ENCODE data around the gene ASAP2.

The ASAP2 gene

DNA sequence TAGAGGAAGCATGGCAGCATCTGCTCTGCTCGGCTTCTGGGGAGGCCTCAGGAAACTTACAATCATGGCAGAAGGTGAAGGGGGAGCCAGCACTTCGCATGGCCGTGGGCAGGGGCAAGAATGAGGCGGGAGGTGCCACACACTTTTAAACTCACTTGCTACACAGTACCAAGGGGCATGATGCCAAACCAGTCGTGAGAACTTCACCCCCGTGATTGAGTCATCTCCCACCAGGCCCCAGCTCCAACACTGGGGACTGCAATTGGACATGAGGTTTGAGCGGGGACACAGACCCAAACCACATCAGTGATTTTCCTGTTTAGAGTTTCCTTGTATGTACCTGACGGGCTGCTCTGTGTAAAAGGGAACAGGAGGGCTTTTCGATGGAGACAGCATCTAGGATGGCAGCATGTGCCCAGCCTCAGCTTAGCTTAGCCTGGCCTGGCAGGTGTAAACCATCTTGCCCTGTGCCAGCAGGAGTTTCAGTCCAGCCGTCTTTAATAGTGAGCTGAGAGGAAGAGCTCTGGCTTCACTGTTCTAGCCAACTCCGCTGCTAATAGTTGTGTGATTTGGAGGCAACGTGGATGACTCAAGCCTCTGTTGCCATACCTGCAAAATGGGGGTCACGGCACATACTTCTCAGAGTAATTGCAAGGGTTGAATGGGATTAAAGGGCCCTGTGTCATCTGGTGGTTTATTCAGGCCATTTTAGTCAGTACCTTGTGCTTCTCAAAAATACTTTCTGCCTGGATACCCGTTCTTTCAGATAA lies 101.8 kb downstream of the ASAP2 start:
- no peak for DNase-seq (ENCODE audit: low read depth, low spot score)
- peak overlapping the region; percentile 98 for H3K27ac ChIP-seq

DNA sequence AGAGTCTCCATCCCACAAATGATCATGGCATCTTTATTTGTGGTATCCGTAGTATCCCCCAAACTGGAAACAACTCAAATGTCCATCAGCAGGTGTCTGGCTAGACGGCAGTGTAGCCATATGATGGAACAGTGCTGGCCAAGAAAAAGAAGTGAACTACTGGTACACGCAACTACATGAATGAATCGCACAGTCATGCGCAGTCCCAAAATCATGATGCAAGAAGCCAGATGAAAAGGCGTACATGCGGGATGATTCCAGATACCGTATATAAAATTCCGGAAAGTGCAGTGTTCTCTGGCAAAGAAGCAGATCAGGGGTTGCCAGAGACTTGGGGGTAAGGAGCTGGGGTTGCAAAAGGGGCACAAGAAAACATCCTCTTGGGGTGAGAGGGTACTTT lies 102.5 kb downstream of the ASAP2 start:
- DNase-seq (ENCODE audit: low read depth, low spot score), result no peak
- H3K27ac ChIP-seq, result peak overlapping the region; percentile 98

DNA sequence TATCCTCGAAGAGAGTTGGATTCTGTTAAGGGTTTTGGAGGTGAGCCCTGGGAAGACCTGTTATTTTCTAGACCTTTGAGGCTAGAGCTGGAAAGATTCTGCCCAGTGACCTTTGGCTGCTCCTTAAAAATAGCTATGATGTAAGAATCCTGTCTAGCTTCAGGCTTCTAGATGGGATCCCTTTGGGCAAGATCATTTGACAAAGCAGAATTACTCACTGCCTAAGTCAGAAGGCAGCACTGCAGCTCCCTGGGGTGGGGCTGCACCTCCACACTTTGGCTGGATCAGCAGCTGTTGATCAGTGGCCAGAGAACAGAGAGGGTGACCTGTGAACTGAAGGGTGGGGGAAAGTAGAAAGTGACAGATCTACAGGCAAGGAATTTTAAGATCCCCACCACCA lies 103.8 kb downstream of the ASAP2 start:
- H3K27ac ChIP-seq, result peak overlapping the region; percentile 98
- DNase-seq (ENCODE audit: low read depth, low spot score), result no peak

DNA sequence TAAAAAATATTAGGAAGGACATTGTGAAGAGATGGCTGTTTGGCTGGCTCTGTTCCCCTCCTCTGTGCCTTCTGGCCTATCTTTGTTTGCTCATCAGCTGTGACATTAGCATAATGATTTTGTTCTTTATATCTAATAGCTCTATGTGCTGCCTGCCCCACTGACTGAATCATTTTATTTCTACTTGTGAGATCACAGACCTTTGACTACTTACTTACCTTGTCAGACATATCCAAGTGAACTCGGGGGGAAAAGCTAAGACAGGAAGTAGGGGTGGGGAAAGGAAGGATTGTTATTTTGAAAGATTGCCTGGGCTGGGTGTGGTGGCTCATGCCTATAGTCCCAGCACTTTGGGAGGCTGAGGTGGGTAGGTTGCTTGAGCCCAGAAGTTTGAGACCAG lies 104.2 kb downstream of the ASAP2 start:
- peak overlapping the region; percentile 98 for H3K27ac ChIP-seq
- no peak for DNase-seq (ENCODE audit: low read depth, low spot score)

DNA sequence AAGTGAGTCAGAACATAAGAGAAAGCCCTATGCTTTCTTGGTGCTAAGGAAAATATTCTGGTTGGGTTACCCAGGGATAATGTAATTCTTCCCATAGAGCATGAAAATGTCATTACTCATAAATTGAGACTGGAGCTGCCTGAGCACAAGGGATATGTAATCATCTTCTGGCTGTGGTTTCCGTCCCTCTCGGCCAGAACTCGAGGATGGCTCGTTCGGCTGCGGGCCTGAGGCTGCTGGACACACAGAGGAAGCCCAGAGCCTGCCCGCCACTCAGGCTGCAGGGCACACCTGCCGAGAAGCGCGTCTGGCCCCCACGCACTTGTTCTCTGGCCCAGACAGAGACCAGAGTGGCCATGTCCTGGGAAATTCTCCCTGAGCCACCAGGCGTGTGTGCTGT lies 104.9 kb downstream of the ASAP2 start:
- peak overlapping the region; percentile 98 for H3K27ac ChIP-seq

GRCh38 chr2:9312591-9312990 lies 106.0 kb downstream of the ASAP2 start:
- H3K27ac ChIP-seq, result peak overlapping the region; percentile 98
- DNase-seq (ENCODE audit: low read depth, low spot score), result no peak

More for the DNA sequence above, 104.9 kb downstream of the ASAP2 start:
- no peak for DNase-seq (ENCODE audit: low read depth, low spot score)

GRCh38 chr2:9313443-9313842 lies 106.8 kb downstream of the ASAP2 start:
- H3K27ac ChIP-seq, result peak overlapping the region; percentile 72
- DNase-seq (ENCODE audit: low read depth, low spot score), result no peak

GRCh38 chr2:9315280-9315847 lies 108.8 kb downstream of the ASAP2 start:
- peak; percentile 45 for DNase-seq (ENCODE audit: low read depth, low spot score)
- H3K27ac ChIP-seq, result peak overlapping the region; percentile 72

- no peak for DNase-seq (ENCODE audit: low read depth, low spot score)
- peak overlapping the region; percentile 72 for H3K27ac ChIP-seq
Observed at GRCh38 chr2:9317559-9317958, 110.9 kb downstream of the ASAP2 start.

- DNase-seq (ENCODE audit: low read depth, low spot score), result no peak
- peak overlapping the region; percentile 72 for H3K27ac ChIP-seq
Observed at GRCh38 chr2:9318461-9319337, 112.1 kb downstream of the ASAP2 start.

GRCh38 chr2:9319338-9319715 lies 112.7 kb downstream of the ASAP2 start:
- DNase-seq (ENCODE audit: low read depth, low spot score), result no peak

DNA sequence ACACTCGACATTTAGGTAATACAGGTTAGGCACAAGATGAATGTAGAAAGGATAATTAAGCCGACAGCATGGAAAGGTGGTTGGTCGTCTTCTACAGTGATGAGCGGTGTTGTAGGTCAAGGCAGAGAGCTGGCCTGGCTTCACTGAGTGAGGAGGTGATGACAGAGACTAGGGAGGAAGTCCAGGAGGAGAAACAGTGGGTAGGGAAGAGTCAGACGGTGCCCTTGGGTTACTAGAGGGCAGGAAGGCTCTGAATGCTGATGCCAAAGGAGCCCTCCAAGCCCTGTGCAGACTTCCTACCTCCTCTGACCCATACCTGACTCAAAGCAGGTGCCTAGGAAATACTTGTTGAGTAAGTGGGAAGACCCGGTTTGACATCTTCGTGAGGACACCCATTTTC lies 116.0 kb downstream of the ASAP2 start:
- no peak overlapping the region for H3K27ac ChIP-seq
- DNase-seq (ENCODE audit: low read depth, low spot score), result no peak

More at GRCh38 chr2:9319338-9319715, 112.7 kb downstream of the ASAP2 start:
- no peak overlapping the region for H3K27ac ChIP-seq

- no peak overlapping the region for H3K27ac ChIP-seq
- DNase-seq (ENCODE audit: low read depth, low spot score), result no peak
Observed at GRCh38 chr2:9325428-9325827, 118.8 kb downstream of the ASAP2 start.

- no peak overlapping the region for H3K27ac ChIP-seq
- no peak for DNase-seq (ENCODE audit: low read depth, low spot score)
Observed at GRCh38 chr2:9326975-9327374, 120.4 kb downstream of the ASAP2 start.

DNA sequence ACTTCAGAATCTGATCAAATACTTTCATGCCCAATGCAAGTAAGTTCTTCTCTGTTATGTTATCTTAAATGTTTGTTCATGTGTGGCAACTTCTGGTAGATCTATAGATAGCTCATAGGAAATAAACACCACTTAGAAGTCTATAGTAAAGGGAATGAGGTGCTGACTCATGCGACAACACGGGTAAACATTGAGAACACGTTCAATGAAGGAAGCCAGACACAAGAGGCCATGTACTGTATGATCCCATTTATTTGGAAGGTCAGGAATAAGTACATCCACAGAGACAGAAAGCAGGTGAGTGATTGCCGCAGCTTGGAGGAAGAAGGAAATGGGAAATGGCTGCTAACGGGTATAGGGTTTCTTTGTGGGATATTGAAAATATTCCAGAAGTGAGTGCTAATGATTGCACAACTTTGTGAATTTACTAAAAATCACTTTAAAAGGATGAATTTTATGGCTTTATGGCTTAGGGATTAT lies 121.3 kb downstream of the ASAP2 start:
- H3K27ac ChIP-seq, result no peak overlapping the region
- no peak for DNase-seq (ENCODE audit: low read depth, low spot score)

DNA sequence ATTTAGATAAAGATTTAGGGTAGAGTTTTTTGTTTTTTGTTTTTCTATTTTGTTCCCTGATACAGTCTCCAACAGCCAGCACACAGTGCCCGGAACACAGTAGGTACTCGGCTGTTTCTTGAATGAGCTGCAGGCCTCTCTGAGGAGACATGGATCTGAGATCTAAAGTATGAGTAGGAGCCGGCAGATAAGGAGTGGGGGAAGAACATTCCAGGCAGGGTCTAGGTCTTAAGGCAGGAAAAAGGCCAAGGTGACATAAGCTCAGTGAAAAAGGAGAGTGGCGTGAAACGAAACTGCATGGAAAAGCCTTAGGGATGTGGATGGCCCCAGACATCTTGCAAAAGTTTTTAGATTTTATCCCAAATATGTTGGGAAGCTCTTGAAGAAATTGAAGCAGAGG lies 122.3 kb downstream of the ASAP2 start:
- no peak overlapping the region for H3K27ac ChIP-seq
- no peak for DNase-seq (ENCODE audit: low read depth, low spot score)

DNA sequence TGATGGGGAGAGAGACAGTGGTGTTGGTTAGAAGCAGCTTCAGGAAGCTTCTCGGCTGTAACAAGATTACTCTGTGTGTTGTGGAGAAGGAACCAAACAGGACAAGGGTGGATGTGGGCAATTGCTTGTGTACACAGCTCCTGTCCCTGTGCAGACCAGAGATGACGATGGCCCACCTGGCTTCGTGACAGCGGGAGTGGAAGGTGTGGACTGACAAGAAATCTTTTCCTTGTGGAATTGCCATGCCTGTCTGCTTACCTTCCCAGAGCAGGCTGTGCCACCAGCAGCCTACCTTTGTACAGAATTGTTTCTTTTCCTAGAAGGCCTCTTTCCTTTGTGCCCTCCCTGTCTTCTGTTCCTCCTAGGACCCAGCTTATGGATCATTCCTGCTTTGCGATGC lies 122.9 kb downstream of the ASAP2 start:
- DNase-seq (ENCODE audit: low read depth, low spot score), result no peak
- no peak overlapping the region for H3K27ac ChIP-seq

DNA sequence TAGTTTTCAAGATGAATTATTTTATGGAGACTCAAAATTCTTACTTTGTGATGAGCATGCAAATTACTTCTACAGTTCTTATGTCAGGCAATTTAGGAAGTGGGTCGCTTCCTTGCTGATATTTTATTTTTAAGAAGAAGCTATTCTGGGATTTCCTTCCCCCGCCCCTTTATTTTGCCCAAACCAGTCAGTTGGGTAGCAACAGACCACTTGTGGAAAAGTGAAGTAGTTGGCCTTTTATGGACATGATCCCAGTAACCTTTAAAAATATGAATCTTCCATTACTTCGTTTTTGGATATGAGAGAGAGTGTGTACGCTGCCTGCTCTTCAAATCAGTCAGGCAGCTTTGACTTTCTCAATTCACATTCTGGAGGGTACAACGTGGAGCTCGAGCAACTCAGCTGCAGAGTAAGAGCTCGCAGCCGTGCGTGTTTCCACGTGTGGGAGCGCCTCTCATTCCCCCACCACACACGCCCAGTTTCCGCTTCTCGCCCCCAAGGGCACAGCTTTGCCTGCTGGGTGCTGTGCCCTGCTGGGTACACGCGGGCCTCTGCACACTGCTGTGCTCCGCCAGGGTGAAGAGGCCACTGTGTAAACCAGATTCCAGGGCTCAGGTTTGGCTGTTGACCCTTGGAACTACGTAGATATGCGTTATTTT lies 124.1 kb downstream of the ASAP2 start:
- H3K27ac ChIP-seq, result peak overlapping the region; percentile 42
- no peak for DNase-seq (ENCODE audit: low read depth, low spot score)

DNA sequence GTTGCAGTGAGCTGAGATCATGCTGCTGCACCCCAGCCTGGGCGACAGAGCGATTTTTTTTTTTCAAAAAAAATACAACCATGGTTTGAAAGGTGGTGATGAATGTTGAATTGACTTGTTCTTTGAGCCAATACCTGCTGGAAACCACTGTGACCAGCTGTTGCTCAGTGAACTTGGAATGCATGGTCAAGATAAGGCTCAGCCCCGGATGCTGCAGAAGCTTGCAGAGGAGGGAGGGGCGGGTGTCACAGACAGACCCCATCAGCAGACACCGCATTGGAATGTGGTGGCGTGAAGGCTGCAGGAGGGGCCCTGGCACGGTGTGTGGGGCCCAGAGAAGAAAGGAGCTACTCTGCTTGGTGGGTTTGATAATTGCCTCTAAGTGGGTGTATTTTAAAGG lies 125.1 kb downstream of the ASAP2 start:
- peak overlapping the region; percentile 42 for H3K27ac ChIP-seq
- no peak for DNase-seq (ENCODE audit: low read depth, low spot score)

DNA sequence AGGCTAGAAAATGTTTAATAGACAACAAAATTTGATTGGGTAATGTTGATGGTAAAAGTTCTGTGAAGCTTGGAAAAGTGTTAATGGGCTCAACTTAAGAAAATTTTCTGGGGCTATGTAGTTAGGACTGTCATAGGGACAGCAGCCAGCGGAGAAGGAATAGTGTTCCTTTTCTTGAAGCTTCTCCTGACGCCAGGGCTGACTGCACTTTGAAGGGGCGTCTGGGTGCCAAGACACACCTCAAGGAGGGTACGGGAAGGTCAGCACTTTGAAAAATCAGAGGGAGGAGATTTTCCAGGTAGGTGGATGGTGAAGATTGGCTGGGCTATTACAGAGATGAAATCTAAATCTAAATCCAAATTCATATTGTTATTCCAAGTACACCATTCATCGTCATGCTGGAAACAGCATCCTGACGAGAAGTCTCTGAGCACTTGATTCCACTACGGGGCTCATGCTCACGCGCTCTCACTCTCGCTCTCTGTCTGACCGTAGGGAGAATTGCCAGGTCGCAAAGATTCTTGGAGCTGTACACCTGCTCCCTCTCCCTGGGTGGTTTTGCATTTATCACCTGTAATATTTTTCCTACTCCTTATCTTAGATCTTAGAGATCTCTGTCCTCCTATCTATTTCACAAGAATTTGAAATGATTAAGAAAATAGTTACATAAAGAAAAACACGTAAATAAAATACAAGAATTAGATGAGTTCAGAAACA lies 125.7 kb downstream of the ASAP2 start:
- DNase-seq (ENCODE audit: low read depth, low spot score), result no peak
- peak overlapping the region; percentile 42 for H3K27ac ChIP-seq

All from epithelial cell of prostate (primary cell).